Putamen (tissue), 1 donor: ENCODE data around the gene DPT.

Experiments used
- DNase-seq: peaks from one replicate; pipeline ENCODE4 v3.0.0-alpha.2; 2016; ENCODE audit warnings: low spot score

Gene DPT

GRCh38 chr1:168735974-168736373 is 7.0 kb upstream of the DPT start:
- no peak for DNase-seq

- DNase-seq: peak; percentile 24
Observed at GRCh38 chr1:168734946-168735345, 5.9 kb upstream of the DPT start.

- DNase-seq: no peak
Observed at GRCh38 chr1:168734271-168734670, 5.3 kb upstream of the DPT start.

GRCh38 chr1:168733241-168733640 is 4.2 kb upstream of the DPT start:
- no peak for DNase-seq

GRCh38 chr1:168732736-168733135 is 3.7 kb upstream of the DPT start:
- no peak for DNase-seq

GRCh38 chr1:168731244-168731953 is 2.4 kb upstream of the DPT start:
- DNase-seq: no peak

GRCh38 chr1:168729405-168729802 is 398 bp upstream of the DPT start:
- no peak for DNase-seq

GRCh38 chr1:168726719-168727118 is 2.3 kb downstream of the DPT start:
- no peak for DNase-seq

GRCh38 chr1:168726281-168726680 is 2.7 kb downstream of the DPT start:
- no peak for DNase-seq

GRCh38 chr1:168725831-168726230 is 3.2 kb downstream of the DPT start:
- no peak for DNase-seq

- DNase-seq: no peak
Observed at GRCh38 chr1:168725060-168725459, 3.9 kb downstream of the DPT start.

- no peak for DNase-seq
Observed at GRCh38 chr1:168723000-168723399, 6.0 kb downstream of the DPT start.

GRCh38 chr1:168720839-168721238 is 8.2 kb downstream of the DPT start:
- no peak for DNase-seq

GRCh38 chr1:168719306-168720111 is 9.5 kb downstream of the DPT start:
- DNase-seq: no peak

- no peak for DNase-seq
Observed at GRCh38 chr1:168717906-168718891, 10.8 kb downstream of the DPT start.

- no peak for DNase-seq
Observed at GRCh38 chr1:168714012-168714411, 15.0 kb downstream of the DPT start.

- DNase-seq: peak; percentile 18
Observed at GRCh38 chr1:168709405-168710363, 19.3 kb downstream of the DPT start.

GRCh38 chr1:168708698-168709404 is 20.2 kb downstream of the DPT start:
- DNase-seq: no peak

GRCh38 chr1:168706391-168706992 is 22.5 kb downstream of the DPT start:
- no peak for DNase-seq
